ENCODE measurements around the gene HEPN1. TPM values are rescaled to one million over a fixed set of nuclear protein-coding genes. Genes with fewer than 3 reads are reported as not detected.

HEPN1 gene
- total and polyA plus RNA-seq, 4 donors, result not detected

DNA sequence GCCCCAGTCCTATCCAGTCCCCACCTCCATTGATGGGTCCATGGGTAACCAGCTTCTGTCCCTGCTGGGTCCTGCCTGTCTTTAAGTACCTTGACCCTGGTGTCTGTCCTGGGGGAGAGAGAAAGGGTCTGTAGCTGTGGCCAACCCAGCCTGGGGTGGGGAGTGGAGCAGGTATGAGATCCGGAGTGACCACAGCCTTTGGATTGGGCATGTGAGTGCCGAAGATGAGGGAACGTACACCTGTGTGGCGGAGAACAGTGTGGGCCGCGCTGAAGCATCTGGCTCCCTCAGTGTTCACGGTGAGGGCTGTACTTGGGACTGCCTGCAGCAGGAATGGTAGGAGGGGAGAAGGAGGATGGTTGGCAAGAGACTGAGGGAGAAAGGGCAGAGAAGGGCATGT, 48.6 kb upstream of the HEPN1 start:
- TF ChIP-seq, protein P1, sequence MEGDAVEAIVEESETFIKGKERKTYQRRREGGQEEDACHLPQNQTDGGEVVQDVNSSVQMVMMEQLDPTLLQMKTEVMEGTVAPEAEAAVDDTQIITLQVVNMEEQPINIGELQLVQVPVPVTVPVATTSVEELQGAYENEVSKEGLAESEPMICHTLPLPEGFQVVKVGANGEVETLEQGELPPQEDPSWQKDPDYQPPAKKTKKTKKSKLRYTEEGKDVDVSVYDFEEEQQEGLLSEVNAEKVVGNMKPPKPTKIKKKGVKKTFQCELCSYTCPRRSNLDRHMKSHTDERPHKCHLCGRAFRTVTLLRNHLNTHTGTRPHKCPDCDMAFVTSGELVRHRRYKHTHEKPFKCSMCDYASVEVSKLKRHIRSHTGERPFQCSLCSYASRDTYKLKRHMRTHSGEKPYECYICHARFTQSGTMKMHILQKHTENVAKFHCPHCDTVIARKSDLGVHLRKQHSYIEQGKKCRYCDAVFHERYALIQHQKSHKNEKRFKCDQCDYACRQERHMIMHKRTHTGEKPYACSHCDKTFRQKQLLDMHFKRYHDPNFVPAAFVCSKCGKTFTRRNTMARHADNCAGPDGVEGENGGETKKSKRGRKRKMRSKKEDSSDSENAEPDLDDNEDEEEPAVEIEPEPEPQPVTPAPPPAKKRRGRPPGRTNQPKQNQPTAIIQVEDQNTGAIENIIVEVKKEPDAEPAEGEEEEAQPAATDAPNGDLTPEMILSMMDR (IDR thresholded peaks at IDR 0.05; ENCODE audit: control extremely low read depth, extremely low read depth), result no peak
- no peak overlapping the region for H3K9ac ChIP-seq (ENCODE audit: insufficient read depth in 1 of 2, low read length in 2 of 2)
- H3K27ac ChIP-seq (ENCODE audit: low read depth in 1 of 2, low read length in 1 of 2), result no peak overlapping the region
- H3K36me3 ChIP-seq (ENCODE audit: control insufficient read depth in 4 of 4, insufficient read depth in 4 of 4, low read length in 4 of 4), result no peaks in the 10 kb centered on the region
- no peak overlapping the region for H3K4me3 ChIP-seq
- DNase-seq, result no peak
- ATAC-seq (ENCODE audit: insufficient read depth, low FRiP score), result no peak
- peaks cover 0 to 15% (median 6%) of the 10 kb centered on the region in 5 donors for H3K4me1 ChIP-seq (ENCODE audit: control insufficient read depth in 5 of 5, insufficient read depth in 5 of 5, low read length in 5 of 5)
- 65% methylated on average over 7 of the region's 7 CpGs for WGBS, 2 donors
- peaks cover 0 to 86% (median 67%) of the 10 kb centered on the region in 3 donors for H3K27me3 ChIP-seq (ENCODE audit: control insufficient read depth in 3 of 3, insufficient read depth in 3 of 3, low read length in 2 of 3)
- H3K9me3 ChIP-seq (ENCODE audit: control insufficient read depth in 4 of 4, insufficient read depth in 3 of 4, low read length in 3 of 4), result peaks cover 0 to 4% (median 0%) of the 10 kb centered on the region in 4 donors

DNA sequence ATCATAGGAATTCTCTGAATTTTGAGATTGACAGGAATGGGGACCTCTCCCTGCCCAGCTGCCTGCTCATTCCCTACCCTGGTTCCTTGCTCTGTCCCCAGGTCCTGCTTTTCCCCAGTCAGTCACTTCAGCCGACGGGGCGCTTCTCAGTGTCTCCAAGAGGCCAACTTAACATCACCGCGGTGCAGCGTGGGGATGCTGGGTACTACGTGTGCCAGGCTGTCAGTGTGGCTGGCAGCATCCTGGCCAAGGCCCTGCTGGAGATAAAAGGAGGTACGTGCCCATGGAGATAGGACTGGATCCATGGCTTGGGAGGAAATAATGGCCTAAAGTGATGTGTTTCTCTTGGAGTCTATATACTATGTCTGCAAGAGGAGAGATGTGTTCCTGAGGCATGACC, 46.8 kb upstream of the HEPN1 start:
- H3K9me3 ChIP-seq (ENCODE audit: control insufficient read depth in 4 of 4, insufficient read depth in 3 of 4, low read length in 3 of 4), result peaks cover 0 to 4% (median 0%) of the 10 kb centered on the region in 4 donors
- no peak overlapping the region for H3K4me3 ChIP-seq
- no peaks in the 10 kb centered on the region for H3K36me3 ChIP-seq (ENCODE audit: control insufficient read depth in 4 of 4, insufficient read depth in 4 of 4, low read length in 4 of 4)
- no peak overlapping the region for H3K9ac ChIP-seq (ENCODE audit: insufficient read depth in 1 of 2, low read length in 2 of 2)
- TF ChIP-seq, protein P1 (IDR thresholded peaks at IDR 0.05; ENCODE audit: control extremely low read depth, extremely low read depth), result no peak
- H3K27me3 ChIP-seq (ENCODE audit: control insufficient read depth in 3 of 3, insufficient read depth in 3 of 3, low read length in 2 of 3), result peaks cover 0 to 68% (median 50%) of the 10 kb centered on the region in 3 donors
- H3K27ac ChIP-seq (ENCODE audit: low read depth in 1 of 2, low read length in 1 of 2), result no peak overlapping the region
- peaks cover 0 to 19% (median 8%) of the 10 kb centered on the region in 5 donors for H3K4me1 ChIP-seq (ENCODE audit: control insufficient read depth in 5 of 5, insufficient read depth in 5 of 5, low read length in 5 of 5)
- 54 to 59% methylated on average over 8 of the region's 8 CpGs for WGBS, 2 donors
- ATAC-seq (ENCODE audit: insufficient read depth, low FRiP score) (no peak), DNase-seq (no peak)

DNA sequence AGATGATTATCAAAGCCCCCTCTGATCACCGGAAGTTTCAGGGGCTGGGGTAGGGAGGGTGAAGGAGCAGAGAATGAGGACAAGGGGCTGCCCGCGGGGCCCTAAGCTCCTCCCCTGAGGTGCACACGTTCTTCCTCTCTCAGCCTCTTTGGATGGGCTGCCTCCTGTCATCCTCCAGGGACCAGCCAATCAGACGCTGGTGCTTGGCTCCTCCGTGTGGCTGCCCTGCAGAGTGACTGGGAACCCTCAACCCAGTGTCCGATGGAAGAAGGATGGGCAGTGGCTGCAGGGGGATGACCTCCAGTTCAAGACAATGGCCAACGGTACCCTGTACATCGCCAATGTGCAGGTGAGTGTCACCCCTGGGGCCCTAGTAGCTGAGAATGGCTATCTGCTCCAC, 46.3 kb upstream of the HEPN1 start:
- Histone ChIP-seq H3K27me3 (ENCODE audit: control insufficient read depth in 3 of 3, insufficient read depth in 3 of 3, low read length in 2 of 3) (peaks cover 0 to 64% (median 48%) of the 10 kb centered on the region in 3 donors), H3K9me3 (ENCODE audit: control insufficient read depth in 4 of 4, insufficient read depth in 3 of 4, low read length in 3 of 4) (peaks cover 0 to 4% (median 0%) of the 10 kb centered on the region in 4 donors), H3K4me3 (no peak overlapping the region), H3K27ac (ENCODE audit: low read depth in 1 of 2, low read length in 1 of 2) (no peak overlapping the region), H3K9ac (ENCODE audit: insufficient read depth in 1 of 2, low read length in 2 of 2) (no peak overlapping the region), H3K36me3 (ENCODE audit: control insufficient read depth in 4 of 4, insufficient read depth in 4 of 4, low read length in 4 of 4) (no peaks in the 10 kb centered on the region), H3K4me1 (ENCODE audit: control insufficient read depth in 5 of 5, insufficient read depth in 5 of 5, low read length in 5 of 5) (peaks cover 0 to 22% (median 8%) of the 10 kb centered on the region in 5 donors)
- ATAC-seq (ENCODE audit: insufficient read depth, low FRiP score) (no peak), DNase-seq (no peak)
- TF ChIP-seq, protein P1 (IDR thresholded peaks at IDR 0.05; ENCODE audit: control extremely low read depth, extremely low read depth), result no peak
- WGBS, 2 donors, result 27% methylated on average over 9 of the region's 9 CpGs

DNA sequence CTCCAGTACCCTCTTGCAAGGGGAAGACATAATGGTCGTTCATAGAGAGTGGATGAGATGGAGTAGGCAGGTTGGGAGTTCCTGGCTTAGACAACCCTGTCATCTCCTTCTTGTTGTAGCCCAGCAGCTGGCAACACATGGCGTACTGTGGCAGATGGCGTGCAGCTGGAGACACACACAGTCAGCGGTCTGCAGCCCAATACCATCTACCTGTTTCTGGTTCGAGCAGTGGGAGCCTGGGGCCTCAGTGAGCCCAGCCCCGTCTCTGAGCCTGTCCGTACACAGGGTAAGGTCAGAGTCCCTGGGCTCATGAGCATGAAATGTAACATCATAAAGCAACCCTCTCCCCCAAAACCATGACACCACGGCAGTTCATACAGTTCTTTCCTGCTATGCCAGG, 45.1 kb upstream of the HEPN1 start:
- peaks cover 0 to 52% (median 36%) of the 10 kb centered on the region in 3 donors for H3K27me3 ChIP-seq (ENCODE audit: control insufficient read depth in 3 of 3, insufficient read depth in 3 of 3, low read length in 2 of 3)
- H3K36me3 ChIP-seq (ENCODE audit: control insufficient read depth in 4 of 4, insufficient read depth in 4 of 4, low read length in 4 of 4), result no peaks in the 10 kb centered on the region
- no peak overlapping the region for H3K27ac ChIP-seq (ENCODE audit: low read depth in 1 of 2, low read length in 1 of 2)
- peaks cover 0 to 19% (median 5%) of the 10 kb centered on the region in 5 donors for H3K4me1 ChIP-seq (ENCODE audit: control insufficient read depth in 5 of 5, insufficient read depth in 5 of 5, low read length in 5 of 5)
- peaks cover 0 to 2% (median 0%) of the 10 kb centered on the region in 4 donors for H3K9me3 ChIP-seq (ENCODE audit: control insufficient read depth in 4 of 4, insufficient read depth in 3 of 4, low read length in 3 of 4)
- no peak overlapping the region for H3K9ac ChIP-seq (ENCODE audit: insufficient read depth in 1 of 2, low read length in 2 of 2)
- TF ChIP-seq, protein P1 (IDR thresholded peaks at IDR 0.05; ENCODE audit: control extremely low read depth, extremely low read depth), result no peak
- H3K4me3 ChIP-seq, result no peak overlapping the region
- no peak for DNase-seq
- no peak for ATAC-seq (ENCODE audit: insufficient read depth, low FRiP score)
- 89% methylated on average over 8 of the region's 8 CpGs for WGBS, 2 donors

Data from lung (tissue), 12 donors.